ENCODE data around the gene KCNC4.

The KCNC4 gene

GRCh38 chr1:110190282-110190929 is 19.7 kb upstream of the KCNC4 start:
- H3K36me3 ChIP-seq (ENCODE audit: control insufficient read depth, insufficient read depth, low read length) = no peaks in the 10 kb centered on the region
- no peaks in the 10 kb centered on the region for H3K4me1 ChIP-seq
- no peak overlapping the region for H2AFZ ChIP-seq
- no peak for TF ChIP-seq CTCF (IDR thresholded peaks at IDR 0.05)
- no peak overlapping the region for H3K27ac ChIP-seq
- no peak overlapping the region for H3K4me3 ChIP-seq (ENCODE audit: low read depth, low read length)
- no peaks in the 10 kb centered on the region for H3K79me2 ChIP-seq
- H3K9me3 ChIP-seq (ENCODE audit: control insufficient read depth, low read length) = no peaks in the 10 kb centered on the region
- no peak overlapping the region for H3K4me2 ChIP-seq (ENCODE audit: low read length)
- no peaks in the 10 kb centered on the region for H3K27me3 ChIP-seq (ENCODE audit: control insufficient read depth, insufficient read depth, low read length)
- H3K9ac ChIP-seq = no peak overlapping the region

- no peak overlapping the region for H3K9ac ChIP-seq
- H3K9me3 ChIP-seq (ENCODE audit: control insufficient read depth, low read length) = no peaks in the 10 kb centered on the region
- H3K27ac ChIP-seq = no peak overlapping the region
- no peak overlapping the region for H3K4me3 ChIP-seq (ENCODE audit: low read depth, low read length)
- no peaks in the 10 kb centered on the region for H3K27me3 ChIP-seq (ENCODE audit: control insufficient read depth, insufficient read depth, low read length)
- H3K4me2 ChIP-seq (ENCODE audit: low read length) = no peak overlapping the region
- H2AFZ ChIP-seq = no peak overlapping the region
- H3K79me2 ChIP-seq = no peaks in the 10 kb centered on the region
- no peaks in the 10 kb centered on the region for H3K36me3 ChIP-seq (ENCODE audit: control insufficient read depth, insufficient read depth, low read length)
- H3K4me1 ChIP-seq = no peaks in the 10 kb centered on the region
- no peak for TF ChIP-seq CTCF (IDR thresholded peaks at IDR 0.05)
Measured at GRCh38 chr1:110192541-110192940, 17.6 kb upstream of the KCNC4 start.

- H3K4me3 ChIP-seq (ENCODE audit: low read depth, low read length) = no peak overlapping the region
- H3K27me3 ChIP-seq (ENCODE audit: control insufficient read depth, insufficient read depth, low read length) = no peaks in the 10 kb centered on the region
- H3K4me1 ChIP-seq = no peaks in the 10 kb centered on the region
- H3K4me2 ChIP-seq (ENCODE audit: low read length) = no peak overlapping the region
- H3K27ac ChIP-seq = no peak overlapping the region
- H3K36me3 ChIP-seq (ENCODE audit: control insufficient read depth, insufficient read depth, low read length) = no peaks in the 10 kb centered on the region
- no peaks in the 10 kb centered on the region for H3K79me2 ChIP-seq
- no peak for TF ChIP-seq CTCF (IDR thresholded peaks at IDR 0.05)
- H2AFZ ChIP-seq = no peak overlapping the region
- H3K9me3 ChIP-seq (ENCODE audit: control insufficient read depth, low read length) = no peaks in the 10 kb centered on the region
- no peak overlapping the region for H3K9ac ChIP-seq
Measured at GRCh38 chr1:110195196-110195595, 14.9 kb upstream of the KCNC4 start.

- H3K9ac ChIP-seq = no peak overlapping the region
- H3K27ac ChIP-seq = no peak overlapping the region
- H3K9me3 ChIP-seq (ENCODE audit: control insufficient read depth, low read length) = no peaks in the 10 kb centered on the region
- H3K79me2 ChIP-seq = no peaks in the 10 kb centered on the region
- H3K36me3 ChIP-seq (ENCODE audit: control insufficient read depth, insufficient read depth, low read length) = no peaks in the 10 kb centered on the region
- TF ChIP-seq CTCF (IDR thresholded peaks at IDR 0.05) = peak; percentile 78
- no peak overlapping the region for H2AFZ ChIP-seq
- H3K4me1 ChIP-seq = no peaks in the 10 kb centered on the region
- H3K27me3 ChIP-seq (ENCODE audit: control insufficient read depth, insufficient read depth, low read length) = no peaks in the 10 kb centered on the region
- H3K4me2 ChIP-seq (ENCODE audit: low read length) = no peak overlapping the region
- no peak overlapping the region for H3K4me3 ChIP-seq (ENCODE audit: low read depth, low read length)
Measured at GRCh38 chr1:110196917-110197765, 13.0 kb upstream of the KCNC4 start.
